Thoracic aorta endothelial cell (primary cell): Measurements from ENCODE around the gene C12orf57. TPM values are rescaled to one million over a fixed set of nuclear protein-coding genes. Genes with fewer than 3 reads are reported as not detected.
A peak's percentile ranks its signal among the peaks of the same experiment; 100 is the strongest.

Experiments
- small RNA-seq: library from RNA; depleted of rRNA; stranded (forward); fragments of <200 nt; gene quantifications from one replicate; pipeline ENCODE3, GENCODE V24; 2012
- total RNA-seq: library from RNA; depleted of rRNA; stranded (reverse); fragments of >200 nt; gene quantifications from 2 replicates; pipeline ENCODE4 v1.2.3, GENCODE V29; 2012

C12orf57 gene
- 64.9 and 76.2 TPM in 2 replicates for total RNA-seq

DNA sequence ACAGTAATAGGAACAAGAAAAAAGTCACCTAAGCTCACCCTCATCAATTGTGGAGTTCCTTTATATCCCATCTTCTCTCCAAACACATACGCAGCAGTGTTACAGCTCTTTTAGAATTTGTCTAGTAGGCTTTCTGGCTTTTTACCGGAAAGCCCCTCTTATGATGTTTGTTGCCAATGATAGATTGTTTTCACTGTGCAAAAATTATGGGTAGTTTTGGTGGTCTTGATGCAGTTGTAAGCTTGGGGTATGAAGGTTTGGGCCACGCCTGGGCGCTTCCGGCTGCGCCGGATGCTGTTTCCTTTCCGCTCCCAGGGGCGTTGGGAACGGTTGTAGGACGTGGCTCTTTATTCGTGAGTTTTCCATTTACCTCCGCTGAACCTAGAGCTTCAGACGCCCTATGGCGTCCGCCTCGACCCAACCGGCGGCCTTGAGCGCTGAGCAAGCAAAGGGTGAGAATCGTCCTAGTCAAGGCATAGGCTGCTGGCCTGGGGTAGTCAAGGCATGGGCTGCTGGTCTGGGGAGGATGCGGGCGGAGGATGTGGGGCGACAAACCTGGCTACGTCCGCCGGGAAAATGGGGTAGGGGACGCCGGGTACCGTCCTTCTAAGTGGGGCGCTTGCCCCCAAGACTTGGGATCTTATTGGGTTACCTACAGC lies at the start of gene C12orf57, which contains the start of gene RNU7-1:
Gene C12orf57, plus strand, starts transcription at position 301 of the 659 bp plus-strand sequence. Its CDS starts 100 bp downstream, at position 401.
Gene RNU7-1, plus strand, starts transcription at position 95 of the 659 bp plus-strand sequence.

GRCh38 chr12:6904280-6905276 lies 39.2 kb upstream of the C12orf57 start, which contains the start of gene LRRC23:
Gene LRRC23 (plus strand): TSS chr12:6904822. CDS start chr12:6905634, 812 bp downstream.

GRCh38 chr12:6914246-6914946 lies 29.4 kb upstream of the C12orf57 start, which contains the start of gene ENO2:
Gene ENO2 (plus strand): TSS chr12:6914580. CDS start chr12:6915833, 1,253 bp downstream.

GRCh38 chr12:6927379-6928021 lies 16.3 kb upstream of the C12orf57 start, which contains the start of gene ATN1:
Gene ATN1 (plus strand): TSS chr12:6927959. CDS start chr12:6934002, 6,043 bp downstream.

DNA sequence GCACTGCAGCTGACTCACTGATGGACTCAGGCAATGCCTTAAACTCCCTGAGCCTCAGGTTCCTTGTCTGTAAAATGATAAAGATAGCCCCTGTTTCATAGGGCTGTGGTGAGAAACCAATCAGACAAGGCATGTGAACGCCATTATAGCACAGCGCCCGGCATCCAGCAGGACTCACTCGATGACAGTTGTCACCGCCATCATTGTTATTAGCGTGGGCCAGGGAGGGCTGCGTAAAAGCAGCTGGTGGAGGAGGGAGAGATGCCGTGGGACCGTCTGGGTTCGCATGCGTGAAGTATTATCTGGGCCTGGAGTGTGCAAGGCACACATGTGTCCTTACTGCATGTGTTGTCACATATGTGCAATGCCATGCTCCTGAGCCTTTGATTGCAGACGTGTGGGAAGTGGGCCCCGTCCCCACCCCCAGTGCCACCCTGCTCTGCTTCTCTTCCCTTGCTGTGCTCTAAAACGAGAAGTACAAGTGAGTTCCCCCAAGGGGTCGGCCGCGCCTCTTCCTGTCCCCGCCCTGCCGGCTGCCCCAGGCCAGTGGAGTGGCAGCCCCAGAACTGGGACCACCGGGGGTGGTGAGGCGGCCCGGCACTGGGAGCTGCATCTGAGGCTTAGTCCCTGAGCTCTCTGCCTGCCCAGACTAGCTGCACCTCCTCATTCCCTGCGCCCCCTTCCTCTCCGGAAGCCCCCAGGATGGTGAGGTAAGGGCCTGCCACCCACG lies 7.2 kb downstream of the C12orf57 start, which contains the start of gene PTPN6:
Gene PTPN6, plus strand, starts transcription at position 546 of the 730 bp plus-strand sequence. Its CDS starts 157 bp downstream, at position 703.

Small RNA genes within 50 kb of the gene (small RNA-seq; reads per million reads assigned to genes)
- 3.5 reads per million, percentile 70 among the genes with 10 or more reads in this experiment for gene MIR141
- gene MIR200C, result 5.1 reads per million, percentile 81 among the genes with 10 or more reads in this experiment
- not detected for gene RNU7-1
- gene SCARNA12, result 9.9 reads per million, percentile 92 among the genes with 10 or more reads in this experiment

Other genes starting within 250 kb of the C12orf57 start
- 0.13 TPM in 1 of 2 replicates, not detected in the other for gene PIANP, start 243.2 kb upstream of the C12orf57 start, total RNA-seq
- gene COPS7A, start 220.0 kb upstream of the C12orf57 start, total RNA-seq, result 34.7 and 40.3 TPM in 2 replicates
- 89.4 and 97.4 TPM in 2 replicates for gene MLF2, start 190.9 kb upstream of the C12orf57 start, total RNA-seq
- 98.0 and 103 TPM in 2 replicates for gene PTMS, start 177.7 kb upstream of the C12orf57 start, total RNA-seq
- 0.13 and 0.14 TPM in 2 replicates for gene LAG3, start 171.5 kb upstream of the C12orf57 start, total RNA-seq
- not detected in 2 replicates for gene CD4, start 154.5 kb upstream of the C12orf57 start, total RNA-seq
- gene GPR162, start 122.2 kb upstream of the C12orf57 start, total RNA-seq, result 5.7 and 9.4 TPM in 2 replicates
- 56.1 and 68.3 TPM in 2 replicates for gene P3H3, start 115.6 kb upstream of the C12orf57 start, total RNA-seq
- gene GNB3, start 103.1 kb upstream of the C12orf57 start, total RNA-seq, result 3.1 and 3.8 TPM in 2 replicates
- gene CDCA3, start 92.7 kb upstream of the C12orf57 start, total RNA-seq, result 25.7 and 39.8 TPM in 2 replicates
- gene USP5, start 91.9 kb upstream of the C12orf57 start, total RNA-seq, result 83.1 and 87.7 TPM in 2 replicates
- 806 and 826 TPM in 2 replicates for gene TPI1, start 76.5 kb upstream of the C12orf57 start, total RNA-seq
- 1.2 and 3.3 TPM in 2 replicates for gene SPSB2, start 70.7 kb upstream of the C12orf57 start, total RNA-seq
- gene LRRC23, start 39.2 kb upstream of the C12orf57 start, total RNA-seq, result 2.1 and 5.3 TPM in 2 replicates
- gene ENO2, start 29.4 kb upstream of the C12orf57 start, total RNA-seq, result 12.2 TPM in 2 replicates
- gene ATN1, start 16.1 kb upstream of the C12orf57 start, total RNA-seq, result 17.6 and 23.0 TPM in 2 replicates
- not detected in 2 replicates for gene RNU7-1, start 206 bp upstream of the C12orf57 start, total RNA-seq
- 0.36 TPM in 1 of 2 replicates, not detected in the other for gene PTPN6, start 7.3 kb downstream of the C12orf57 start, total RNA-seq
- gene PHB2, start 26.6 kb downstream of the C12orf57 start, total RNA-seq, result 193 and 222 TPM in 2 replicates
- 48.4 and 49.6 TPM in 2 replicates for gene EMG1, start 26.9 kb downstream of the C12orf57 start, total RNA-seq
- 9.4 and 14.7 TPM in 2 replicates for gene LPCAT3, start 74.5 kb downstream of the C12orf57 start, total RNA-seq
- gene C1S, start 116.7 kb downstream of the C12orf57 start, total RNA-seq, result 0.57 and 1.2 TPM in 2 replicates
- 1.7 and 3.2 TPM in 2 replicates for gene C1R, start 148.4 kb downstream of the C12orf57 start, total RNA-seq
- 15.3 and 27.1 TPM in 2 replicates for gene C1RL, start 165.2 kb downstream of the C12orf57 start, total RNA-seq
- 0.50 TPM in 1 of 2 replicates, not detected in the other for gene RBP5, start 184.9 kb downstream of the C12orf57 start, total RNA-seq
- gene CLSTN3, start 186.3 kb downstream of the C12orf57 start, total RNA-seq, result 19.8 and 31.1 TPM in 2 replicates
- 23.5 and 26.6 TPM in 2 replicates for gene PEX5, start 245.7 kb downstream of the C12orf57 start, total RNA-seq